HG03196 (cell line): ENCODE data around the gene POLR3B.
"Not testable (repeated sequence)": the region's sequence is repeated elsewhere in the genome, so short reads cannot be mapped to it uniquely, and the experiment has no call there.

ENCODE experiments used
- ATAC-seq: cut with Tn5 transposase; IDR thresholded peaks from one replicate; pipeline ENCODE4 v1.9.1; 2021; ENCODE audit not compliant: unreplicated experiment

POLR3B gene

GRCh38 chr12:106459124-106459523 lies 101.6 kb downstream of the POLR3B start:
- ATAC-seq, result no peak

GRCh38 chr12:106459534-106459933 lies 102.0 kb downstream of the POLR3B start:
- no peak for ATAC-seq

- no peak for ATAC-seq
Observed at GRCh38 chr12:106461730-106462129, 104.2 kb downstream of the POLR3B start.

DNA sequence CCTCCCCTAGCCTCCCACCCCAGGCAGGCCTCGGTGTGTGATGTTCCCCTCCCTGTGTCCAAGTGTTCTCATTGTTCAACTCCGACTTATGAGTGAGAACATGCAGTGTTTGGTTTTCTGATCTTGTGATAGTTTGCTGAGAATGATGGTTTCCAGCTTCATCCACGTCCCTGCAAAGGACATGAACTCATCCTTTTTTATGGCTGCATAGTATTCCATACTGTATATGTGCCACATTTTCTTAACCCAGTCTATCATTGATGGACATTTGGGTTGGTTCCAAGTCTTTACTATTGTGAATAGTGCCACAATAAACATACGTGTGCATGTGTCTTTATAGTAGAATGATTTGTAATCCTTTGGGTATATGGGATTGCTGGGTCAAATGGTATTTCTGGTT lies 108.1 kb downstream of the POLR3B start:
- not testable (repeated sequence) for ATAC-seq

- ATAC-seq, result not testable (repeated sequence)
Observed at GRCh38 chr12:106475662-106476061, 118.1 kb downstream of the POLR3B start.

DNA sequence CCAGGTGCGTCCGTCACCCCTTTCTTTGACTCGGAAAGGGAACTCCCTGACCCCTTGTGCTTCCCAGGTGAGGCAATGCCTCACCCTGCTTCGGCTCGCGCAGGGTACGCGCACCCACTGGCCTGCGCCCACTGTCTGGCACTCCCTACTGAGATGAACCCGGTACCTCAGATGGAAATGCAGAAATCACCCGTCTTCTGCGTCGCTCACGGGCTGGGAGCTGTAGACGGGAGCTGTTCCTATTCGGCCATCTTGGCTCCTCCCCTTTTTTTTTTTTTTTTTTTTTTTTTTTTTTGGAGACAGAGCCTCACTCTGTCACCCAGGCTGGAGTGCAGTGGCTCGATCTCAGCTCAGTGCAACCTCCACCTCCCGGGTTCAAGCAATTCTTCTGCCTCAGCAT lies 120.1 kb downstream of the POLR3B start:
- not testable (repeated sequence) for ATAC-seq

DNA sequence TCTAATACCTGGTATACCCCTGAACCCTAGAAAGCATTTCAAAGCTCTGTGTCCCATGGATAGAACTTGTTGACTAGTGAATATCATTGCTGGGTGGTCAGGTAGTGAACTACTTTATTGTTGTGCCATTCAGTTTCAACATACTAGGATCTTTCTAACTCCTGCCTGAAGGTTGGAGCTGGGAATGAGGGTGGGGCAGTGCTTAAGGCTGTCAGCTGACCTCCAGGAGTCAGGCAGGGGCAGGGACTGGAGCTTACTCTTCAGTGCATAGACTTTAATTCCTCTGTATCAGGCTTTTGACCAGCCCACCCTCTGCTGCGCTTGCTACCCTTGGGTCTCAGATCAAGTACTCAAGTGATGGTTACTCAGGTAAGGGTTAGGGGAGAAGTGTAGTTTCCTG lies 122.7 kb downstream of the POLR3B start:
- ATAC-seq, result no peak

GRCh38 chr12:106481246-106481645 lies 123.7 kb downstream of the POLR3B start:
- ATAC-seq, result no peak

- no peak for ATAC-seq
Observed at GRCh38 chr12:106487664-106488063, 130.1 kb downstream of the POLR3B start.

- no peak for ATAC-seq
Observed at GRCh38 chr12:106488884-106489283, 131.3 kb downstream of the POLR3B start.

- no peak for ATAC-seq
Observed at GRCh38 chr12:106490264-106490663, 132.7 kb downstream of the POLR3B start.

DNA sequence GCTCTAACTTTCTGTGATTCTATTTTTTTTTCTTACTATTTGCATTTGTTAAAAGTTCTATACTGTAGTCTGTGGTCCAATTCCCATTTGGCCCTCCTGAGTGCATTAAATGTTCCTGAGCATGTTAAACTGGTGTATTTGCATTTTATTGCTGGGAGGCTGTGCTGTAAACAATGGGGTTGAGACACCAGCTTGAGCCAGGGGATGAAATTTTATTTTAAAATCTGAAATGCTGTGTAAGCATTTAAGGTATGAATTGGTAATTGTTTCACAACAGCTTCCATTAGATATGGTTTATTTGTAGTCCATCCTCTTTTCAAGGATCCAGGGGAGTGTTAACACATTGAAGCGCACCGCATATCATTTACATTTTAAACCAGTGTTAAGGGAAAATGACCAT lies 135.3 kb downstream of the POLR3B start:
- no peak for ATAC-seq

DNA sequence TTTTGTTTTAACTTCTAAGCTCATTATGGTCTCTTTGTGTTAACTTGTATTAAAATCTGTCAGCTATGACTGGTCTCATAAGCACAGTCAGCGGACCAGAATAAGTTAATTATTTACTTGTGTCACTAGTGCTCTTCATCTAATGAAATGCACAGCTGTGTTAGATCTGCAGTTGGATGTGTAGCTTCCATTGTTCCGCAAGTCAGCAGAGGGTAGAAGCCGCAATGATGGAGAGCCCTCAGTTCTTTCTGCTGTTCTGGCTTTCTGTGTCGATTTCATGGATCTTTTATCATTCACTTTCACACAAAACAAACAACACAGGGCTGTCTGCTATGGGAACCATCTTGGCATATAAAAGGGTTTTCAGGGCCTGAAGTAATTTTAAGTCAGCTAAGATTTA lies 136.0 kb downstream of the POLR3B start:
- no peak for ATAC-seq

- no peak for ATAC-seq
Observed at GRCh38 chr12:106495354-106495965, 137.9 kb downstream of the POLR3B start.

- no peak for ATAC-seq
Observed at GRCh38 chr12:106498056-106498455, 140.5 kb downstream of the POLR3B start.

GRCh38 chr12:106499628-106500027 lies 142.1 kb downstream of the POLR3B start:
- no peak for ATAC-seq

DNA sequence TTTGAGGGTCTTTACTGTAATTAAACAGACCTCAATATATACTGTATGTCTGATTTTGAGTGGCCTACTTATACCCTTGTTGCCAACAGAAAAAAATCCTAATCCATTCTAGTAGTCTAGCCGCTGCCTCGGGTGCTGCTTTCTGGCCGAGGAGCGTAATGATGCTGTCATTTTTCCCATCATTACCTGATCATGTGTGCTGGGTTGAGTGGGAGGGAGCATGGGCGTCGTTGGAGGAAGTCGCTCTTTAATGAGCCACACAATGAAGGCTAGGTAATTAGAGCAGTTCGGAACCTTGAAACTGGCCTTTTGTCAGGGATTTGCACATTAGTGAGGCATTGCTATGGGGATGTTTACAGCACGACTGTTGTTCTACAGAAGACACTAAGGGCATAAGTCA lies 149.1 kb downstream of the POLR3B start:
- no peak for ATAC-seq

DNA sequence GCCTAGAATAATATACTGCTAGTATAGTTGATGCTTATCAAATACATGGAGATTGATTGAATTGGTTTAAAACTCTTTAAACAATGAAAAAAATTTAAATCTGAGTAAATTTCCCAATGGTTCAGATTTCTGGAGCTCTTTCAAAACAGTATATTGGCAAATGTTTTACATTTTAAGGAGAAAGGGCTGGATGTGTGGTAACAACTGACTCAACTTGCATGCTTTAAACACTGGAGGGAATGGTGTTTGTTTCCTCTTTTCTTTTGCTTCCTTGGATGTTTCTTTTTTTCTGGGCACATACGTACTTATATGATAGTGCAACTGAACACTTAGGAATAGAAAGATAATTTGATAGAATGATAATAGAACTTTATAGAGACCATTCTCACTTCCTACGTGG lies 151.4 kb downstream of the POLR3B start:
- no peak for ATAC-seq

DNA sequence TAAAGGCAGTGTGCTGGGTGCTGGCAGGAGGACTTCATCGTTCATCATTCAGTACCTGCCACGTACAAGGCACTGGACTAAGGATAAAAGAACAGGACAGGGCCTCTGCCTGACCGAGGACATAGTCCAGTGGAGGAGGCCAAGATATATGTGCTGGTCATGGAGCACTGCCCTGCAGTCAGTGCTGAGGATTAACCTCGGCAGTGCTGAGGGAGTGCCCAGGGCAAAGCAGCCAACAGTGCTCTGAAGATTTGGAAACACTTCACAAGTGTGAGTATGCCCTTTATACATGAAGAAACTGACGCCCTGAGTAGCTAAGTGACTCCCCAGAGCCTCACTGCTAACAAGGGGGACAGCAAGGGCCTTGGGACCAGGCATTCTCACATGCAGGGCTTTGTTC lies 153.8 kb downstream of the POLR3B start:
- no peak for ATAC-seq

- ATAC-seq, result no peak
Observed at GRCh38 chr12:106517314-106517713, 159.8 kb downstream of the POLR3B start.

DNA sequence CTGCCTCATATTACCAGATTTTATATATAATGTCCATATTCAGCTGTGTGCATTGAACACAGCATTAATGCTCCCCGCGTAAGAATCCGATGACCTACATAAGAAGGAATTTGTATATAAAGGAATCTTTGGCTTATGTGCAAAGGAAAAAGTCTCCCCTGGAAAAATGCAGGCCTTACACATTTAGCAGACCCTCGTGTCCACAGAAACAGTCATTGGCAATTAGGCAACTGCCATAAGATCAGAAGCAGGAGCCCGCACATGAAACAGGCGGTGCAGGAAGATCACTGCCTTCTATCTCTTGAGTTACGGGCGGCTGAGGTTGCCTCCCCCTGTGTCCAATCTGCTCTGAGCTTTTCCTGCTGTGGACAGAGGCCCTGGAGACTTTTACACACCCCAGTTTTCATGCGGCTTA lies 162.1 kb downstream of the POLR3B start:
- no peak for ATAC-seq

GRCh38 chr12:106521901-106522300 lies 164.4 kb downstream of the POLR3B start:
- ATAC-seq, result no peak

- no peak for ATAC-seq
Observed at GRCh38 chr12:106522708-106523107, 165.2 kb downstream of the POLR3B start.
